COLO668 (cell line): ENCODE measurements around the gene GRIK4.

Source experiments
- DNase-seq: peaks from one replicate; lab custom pipeline; 2025; ENCODE audit not compliant: unreplicated experiment; lab: John Stamatoyannopoulos, UW

Gene GRIK4

GRCh38 chr11:120867531-120867930 lies 356.0 kb downstream of the GRIK4 start:
- no peak for DNase-seq

DNA sequence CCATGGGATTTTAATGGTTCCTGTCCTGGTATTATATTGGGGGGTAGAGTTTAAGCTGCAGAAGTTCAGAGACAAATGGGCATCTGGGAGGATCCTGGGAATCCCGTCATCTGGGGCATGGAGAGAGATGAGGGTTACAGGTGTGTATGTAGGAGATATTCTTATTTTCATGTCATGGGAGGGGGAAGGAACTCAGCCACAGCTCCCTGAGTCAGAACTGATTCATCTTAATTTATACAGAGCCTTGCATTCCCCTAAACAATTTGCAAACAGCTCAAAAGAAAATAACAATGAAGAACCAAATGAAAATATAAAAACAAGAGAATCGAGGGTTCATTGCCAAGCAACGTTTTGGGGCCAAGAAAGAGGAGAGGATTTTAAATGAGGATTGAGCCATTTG lies 356.4 kb downstream of the GRIK4 start:
- DNase-seq = no peak

- DNase-seq = no peak
Measured at GRCh38 chr11:120869097-120869496, 357.5 kb downstream of the GRIK4 start.

GRCh38 chr11:120869516-120870011 lies 358.0 kb downstream of the GRIK4 start:
- no peak for DNase-seq

DNA sequence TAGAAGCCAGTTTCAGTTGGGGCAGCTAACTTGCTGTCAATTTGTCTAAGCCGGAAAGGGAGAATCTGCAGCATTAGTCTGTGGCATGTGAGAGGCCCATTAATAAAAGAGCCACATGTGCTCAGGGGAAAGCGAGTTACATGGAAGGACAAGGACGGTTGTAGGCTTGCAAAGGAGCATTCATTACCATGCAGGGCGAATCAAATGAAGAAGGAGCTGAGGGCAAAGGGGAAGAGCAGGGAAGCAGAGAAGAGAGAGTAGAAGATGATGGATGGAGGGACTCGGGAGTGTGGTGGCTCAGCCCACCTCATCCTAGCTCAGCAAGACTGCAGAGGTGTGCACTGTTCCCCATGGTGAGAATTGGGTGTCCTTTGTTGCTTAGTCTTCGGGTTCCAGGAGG lies 359.6 kb downstream of the GRIK4 start:
- DNase-seq = no peak

GRCh38 chr11:120871924-120872323 lies 360.4 kb downstream of the GRIK4 start:
- DNase-seq = no peak

DNA sequence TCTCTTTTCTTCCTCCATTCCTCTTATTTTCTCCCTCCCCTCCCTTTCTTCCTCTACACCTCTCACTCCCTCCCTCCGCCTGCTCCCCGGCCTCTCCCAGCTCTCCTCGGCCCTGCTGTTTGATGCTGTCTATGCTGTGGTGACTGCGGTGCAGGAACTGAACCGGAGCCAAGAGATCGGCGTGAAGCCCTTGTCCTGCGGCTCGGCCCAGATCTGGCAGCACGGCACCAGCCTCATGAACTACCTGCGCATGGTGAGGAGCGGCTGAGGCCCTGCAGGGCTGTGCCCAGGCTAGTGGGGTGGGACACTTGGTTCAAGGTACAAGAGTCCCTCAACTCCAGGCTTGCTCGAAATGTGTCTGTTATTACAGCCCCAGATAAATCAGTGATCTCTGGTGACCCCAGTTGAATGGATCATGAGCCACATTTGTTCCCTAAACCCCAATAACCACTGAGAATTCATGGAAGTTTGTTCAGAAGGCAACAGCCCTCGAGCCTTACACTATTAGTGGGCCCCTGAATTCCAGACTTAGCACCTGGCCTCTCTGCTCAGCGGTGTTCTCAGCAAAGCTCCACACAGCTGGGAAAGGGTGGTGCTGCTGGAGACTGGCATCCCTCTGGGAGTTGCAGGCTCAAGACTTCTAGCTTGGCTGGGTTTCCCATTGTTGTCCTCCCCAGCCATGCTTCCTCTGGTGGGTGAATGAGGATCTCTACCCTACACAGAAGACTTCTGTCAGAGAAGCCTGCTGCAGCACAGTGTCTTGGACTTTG lies 362.6 kb downstream of the GRIK4 start:
- no peak for DNase-seq

GRCh38 chr11:120875986-120876385 lies 364.4 kb downstream of the GRIK4 start:
- DNase-seq = no peak

GRCh38 chr11:120877746-120878365 lies 366.3 kb downstream of the GRIK4 start:
- no peak for DNase-seq

- no peak for DNase-seq
Measured at GRCh38 chr11:120878781-120879180, 367.2 kb downstream of the GRIK4 start.

DNA sequence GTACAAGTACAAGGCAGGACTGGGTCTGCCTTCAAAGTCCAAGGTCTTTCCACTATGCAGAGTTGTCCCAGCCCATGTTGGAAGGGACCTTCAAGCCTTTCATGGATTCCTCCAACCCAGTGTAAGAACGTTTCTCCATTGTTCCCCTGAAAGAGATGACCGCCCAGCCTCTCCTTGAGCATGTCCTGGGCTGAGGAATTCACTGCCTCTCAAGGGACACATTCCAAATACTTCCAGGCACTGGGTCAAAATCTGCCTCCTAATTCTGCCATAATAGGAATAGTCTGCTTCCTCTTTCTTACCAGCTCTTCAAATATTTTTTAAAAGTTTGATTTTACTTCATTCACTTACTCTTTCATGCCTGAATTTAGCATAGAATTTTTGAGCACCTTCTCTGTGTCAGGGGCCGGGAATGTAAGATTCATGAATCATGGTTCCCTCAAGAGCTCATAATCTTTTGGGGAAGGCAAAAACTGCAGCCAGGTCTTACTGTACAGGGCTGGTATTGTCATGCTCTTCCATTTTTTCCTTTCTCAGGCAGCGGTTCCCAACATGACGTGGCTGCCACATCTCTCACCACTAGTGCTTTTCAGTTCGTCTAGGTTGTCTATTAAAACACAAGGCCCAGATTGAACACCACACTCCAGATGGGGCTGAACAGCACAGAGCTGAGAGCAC lies 369.1 kb downstream of the GRIK4 start:
- DNase-seq = no peak

- DNase-seq = no peak
Measured at GRCh38 chr11:120881596-120881995, 370.0 kb downstream of the GRIK4 start.

GRCh38 chr11:120882175-120882574 lies 370.6 kb downstream of the GRIK4 start:
- DNase-seq = no peak

DNA sequence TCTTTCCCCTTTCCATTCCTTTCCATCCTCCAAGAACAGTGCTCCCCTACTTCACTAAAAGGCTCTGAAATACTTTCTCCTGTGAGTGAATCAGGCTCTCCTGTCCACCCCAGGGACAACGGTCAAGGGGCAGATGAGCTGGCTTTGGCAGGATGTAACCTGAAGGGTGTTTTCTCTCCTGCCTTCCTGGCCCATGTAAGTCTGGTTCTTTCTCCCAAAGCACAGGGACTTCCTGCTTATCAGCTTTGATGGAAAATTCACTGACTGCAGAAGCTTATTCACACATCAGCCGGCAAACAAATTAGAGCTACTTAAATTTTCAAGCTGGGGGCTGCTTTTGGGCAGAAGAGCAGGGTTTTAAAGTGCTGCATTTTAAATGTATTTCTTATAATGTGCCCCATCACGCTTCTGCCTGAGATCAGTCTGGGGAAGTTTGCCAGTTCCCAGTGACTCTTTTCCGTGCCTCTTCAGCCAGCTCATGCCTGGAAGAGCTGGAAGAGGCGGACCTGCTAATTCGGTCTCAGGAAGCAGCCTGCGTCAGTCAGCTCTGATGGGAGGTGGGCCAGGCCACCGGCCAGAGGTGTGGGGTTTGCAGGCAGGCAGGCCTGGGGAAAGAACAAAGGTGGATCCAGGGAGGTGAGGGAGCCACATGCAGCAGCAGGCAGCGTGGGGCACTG lies 372.0 kb downstream of the GRIK4 start:
- no peak for DNase-seq

- no peak for DNase-seq
Measured at GRCh38 chr11:120884154-120885020, 372.8 kb downstream of the GRIK4 start.

DNA sequence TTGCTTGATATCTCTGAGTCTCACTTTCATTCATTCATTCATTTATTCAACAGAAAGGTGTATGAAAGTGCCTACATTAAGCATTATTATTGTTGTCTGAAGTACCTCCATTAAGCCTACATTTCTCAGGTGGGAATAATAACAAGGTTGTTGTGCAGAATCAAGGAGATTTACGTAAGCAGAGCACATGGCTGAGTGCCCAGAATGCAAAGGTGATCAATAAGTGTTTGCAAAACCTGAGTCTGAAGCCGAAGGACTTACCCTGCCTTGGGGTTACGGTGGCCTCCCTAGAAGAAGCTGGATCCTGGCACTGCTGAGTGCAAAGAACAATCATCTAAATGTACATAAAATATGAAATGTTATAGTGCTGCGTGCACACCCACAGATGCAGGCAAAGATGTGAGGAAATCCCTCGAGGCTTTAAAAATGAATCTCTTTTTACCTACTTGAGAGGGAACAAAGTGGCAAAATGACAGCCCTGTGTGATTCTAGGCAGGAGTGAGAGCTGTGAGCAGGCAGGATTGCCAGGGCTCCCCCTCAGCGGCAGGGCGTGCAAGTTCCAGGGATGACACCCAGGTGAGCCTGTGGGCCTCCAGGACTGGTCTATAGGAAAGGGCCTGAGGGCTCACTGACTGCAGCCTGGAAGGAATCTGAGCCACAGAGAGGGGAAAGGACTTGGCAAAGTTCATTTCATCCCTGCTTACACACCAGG lies 379.2 kb downstream of the GRIK4 start:
- DNase-seq = no peak

- no peak for DNase-seq
Measured at GRCh38 chr11:120893440-120894201, 382.1 kb downstream of the GRIK4 start.

DNA sequence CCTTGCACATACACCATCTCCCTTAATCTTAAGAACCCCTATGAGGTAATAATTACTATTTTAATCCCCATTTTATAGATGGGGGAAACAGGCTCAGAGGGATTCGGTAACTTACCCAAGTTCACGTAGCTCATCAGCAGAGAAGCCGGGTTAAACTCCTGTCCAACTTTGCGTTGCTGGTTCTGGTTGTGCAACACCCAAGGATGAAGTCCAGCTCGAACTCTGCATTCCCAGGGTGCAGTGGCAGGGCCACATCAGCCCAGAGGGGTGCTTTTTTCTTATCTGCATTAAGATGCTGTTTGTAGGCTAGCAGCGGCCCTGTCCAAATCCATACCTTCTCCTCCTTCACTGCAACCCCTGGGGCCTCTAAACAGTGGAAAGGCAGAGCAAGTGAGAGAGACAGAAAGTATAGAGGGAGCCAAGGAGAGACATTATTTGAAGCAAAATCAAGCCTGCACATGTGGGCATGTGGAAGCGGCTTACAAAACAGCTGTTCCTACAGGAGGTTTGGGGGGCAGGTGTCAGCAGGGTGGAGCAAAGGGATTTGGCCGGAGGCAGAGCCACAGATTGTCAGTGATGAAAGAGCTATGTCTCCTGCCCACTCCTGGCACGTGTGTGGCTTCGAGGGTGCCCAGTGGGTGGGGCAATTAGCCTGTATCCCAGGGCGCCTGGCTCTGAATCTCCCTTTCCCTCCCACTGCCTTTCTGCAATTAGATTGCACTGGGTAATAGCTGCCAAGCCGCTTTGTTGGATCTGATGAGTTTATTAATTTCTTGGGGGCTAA lies 382.8 kb downstream of the GRIK4 start:
- no peak for DNase-seq
